WERI-Rb-1 (cell line): Measurements from ENCODE around the gene SCG5.

Experiments
- DNase-seq: peaks from one replicate; pipeline ENCODE4 v3.0.0-alpha.2; 2020
- H3K27ac ChIP-seq: fragments of 250-450 bp; sonication (Bioruptor Pico); 2 replicates; pipeline ENCODE4 v1.5.1; 2020; ENCODE audit warnings: mild to moderate bottlenecking, moderate library complexity
- H3K27me3 ChIP-seq: fragments of 250-450 bp; sonication (Bioruptor Pico); 2 replicates; pipeline ENCODE4 v1.5.1; 2021; ENCODE audit warnings: mild to moderate bottlenecking, low read depth, moderate library complexity; ENCODE audit not compliant: insufficient read depth, severe bottlenecking
- H3K36me3 ChIP-seq: fragments of 250-450 bp; sonication (Bioruptor Pico); 2 replicates; pipeline ENCODE4 v1.5.1; 2020; ENCODE audit warnings: mild to moderate bottlenecking, moderate library complexity
- H3K4me3 ChIP-seq: 2 replicates; pipeline ENCODE4 v1.5.1; 2011; ENCODE audit warnings: low read depth, mild to moderate bottlenecking, control low read depth, low read length
- H3K9me3 ChIP-seq: fragments of 250-450 bp; sonication (Bioruptor Pico); 2 replicates; pipeline ENCODE4 v1.5.1; 2021; ENCODE audit warnings: mild to moderate bottlenecking, moderate library complexity; ENCODE audit not compliant: severe bottlenecking
- CTCF ChIP-seq: IDR thresholded peaks from 2 replicates; pipeline ENCODE4 v1.5.1; 2011; ENCODE audit warnings: low read depth, mild to moderate bottlenecking, control low read depth, inconsistent platforms, low read length

Gene SCG5

GRCh38 chr15:32649342-32649741, 7.8 kb downstream of the SCG5 start:
- Histone ChIP-seq H3K9me3 (no peaks in the 10 kb centered on the region), H3K27ac (no peak overlapping the region), H3K4me3 (no peak overlapping the region), H3K36me3 (no peaks in the 10 kb centered on the region), H3K27me3 (no peaks in the 10 kb centered on the region)
- no peak for DNase-seq
- TF ChIP-seq CTCF: peak; percentile 40

GRCh38 chr15:32651229-32651837, 9.8 kb downstream of the SCG5 start:
- Histone ChIP-seq H3K27me3 (no peaks in the 10 kb centered on the region), H3K4me3 (no peak overlapping the region), H3K36me3 (no peaks in the 10 kb centered on the region), H3K27ac (no peak overlapping the region), H3K9me3 (no peaks in the 10 kb centered on the region)
- DNase-seq: peak; percentile 61
- peak; percentile 93 for TF ChIP-seq CTCF

- no peak overlapping the region for H3K4me3 ChIP-seq
- H3K27ac ChIP-seq: no peak overlapping the region
- no peak for DNase-seq
- H3K27me3 ChIP-seq: no peaks in the 10 kb centered on the region
- no peaks in the 10 kb centered on the region for H3K36me3 ChIP-seq
- H3K9me3 ChIP-seq: no peaks in the 10 kb centered on the region
- no peak for TF ChIP-seq CTCF
These were observed 10.7 kb downstream of the SCG5 start for GRCh38 chr15:32652178-32652577.

- H3K36me3 ChIP-seq: no peaks in the 10 kb centered on the region
- TF ChIP-seq CTCF: no peak
- H3K27ac ChIP-seq: no peak overlapping the region
- H3K4me3 ChIP-seq: no peak overlapping the region
- no peaks in the 10 kb centered on the region for H3K27me3 ChIP-seq
- no peak for DNase-seq
- no peaks in the 10 kb centered on the region for H3K9me3 ChIP-seq
These were observed 14.6 kb downstream of the SCG5 start for GRCh38 chr15:32656091-32656490.

GRCh38 chr15:32656496-32656895, 15.0 kb downstream of the SCG5 start:
- no peak for TF ChIP-seq CTCF
- Histone ChIP-seq H3K27ac (no peak overlapping the region), H3K4me3 (no peak overlapping the region), H3K36me3 (no peaks in the 10 kb centered on the region), H3K9me3 (no peaks in the 10 kb centered on the region), H3K27me3 (no peaks in the 10 kb centered on the region)
- no peak for DNase-seq
